D721Med (cell line): ENCODE results near the gene BCL2.

Experiments used
- DNase-seq: peaks from one replicate; pipeline ENCODE4 v3.0.0; 2011; ENCODE audit warnings: low spot score; ENCODE audit not compliant: insufficient read length
- FAIRE-seq: peaks from 2 replicates; lab custom pipeline; 2011; peaks lifted over from hg19 to GRCh38; lab: Jason Lieb, UNC
- TF ChIP-seq, protein P1 (sequence below): IDR thresholded peaks from 2 replicates; pipeline ENCODE4 v1.5.1; 2012; ENCODE audit warnings: mild to moderate bottlenecking, control low read depth; ENCODE audit not compliant: insufficient read depth; ENCODE audit errors: missing control alignments

Gene BCL2

DNA sequence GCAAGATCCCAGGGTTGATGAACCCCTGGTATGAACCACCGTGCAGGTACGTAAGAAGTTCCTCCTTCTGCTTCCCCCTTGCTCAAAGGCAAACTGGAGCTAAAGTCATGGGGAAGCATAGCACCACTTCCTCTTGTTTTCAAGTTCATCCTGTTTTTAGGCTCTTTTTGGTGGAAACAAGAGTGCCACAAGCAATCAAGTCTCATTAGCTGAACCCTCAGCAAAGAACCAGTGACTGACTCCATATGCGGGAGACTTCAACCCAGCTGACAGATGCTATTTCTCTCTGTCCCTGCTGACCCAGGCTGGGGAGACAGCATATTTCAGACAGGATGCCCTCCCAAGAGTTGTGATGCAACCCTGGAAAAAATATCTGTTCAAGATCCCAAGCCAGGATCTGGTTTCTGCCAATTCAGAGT lies 47.7 kb downstream of the BCL2 start:
- DNase-seq (no peak), FAIRE-seq (no peak)
- TF ChIP-seq, protein P1, sequence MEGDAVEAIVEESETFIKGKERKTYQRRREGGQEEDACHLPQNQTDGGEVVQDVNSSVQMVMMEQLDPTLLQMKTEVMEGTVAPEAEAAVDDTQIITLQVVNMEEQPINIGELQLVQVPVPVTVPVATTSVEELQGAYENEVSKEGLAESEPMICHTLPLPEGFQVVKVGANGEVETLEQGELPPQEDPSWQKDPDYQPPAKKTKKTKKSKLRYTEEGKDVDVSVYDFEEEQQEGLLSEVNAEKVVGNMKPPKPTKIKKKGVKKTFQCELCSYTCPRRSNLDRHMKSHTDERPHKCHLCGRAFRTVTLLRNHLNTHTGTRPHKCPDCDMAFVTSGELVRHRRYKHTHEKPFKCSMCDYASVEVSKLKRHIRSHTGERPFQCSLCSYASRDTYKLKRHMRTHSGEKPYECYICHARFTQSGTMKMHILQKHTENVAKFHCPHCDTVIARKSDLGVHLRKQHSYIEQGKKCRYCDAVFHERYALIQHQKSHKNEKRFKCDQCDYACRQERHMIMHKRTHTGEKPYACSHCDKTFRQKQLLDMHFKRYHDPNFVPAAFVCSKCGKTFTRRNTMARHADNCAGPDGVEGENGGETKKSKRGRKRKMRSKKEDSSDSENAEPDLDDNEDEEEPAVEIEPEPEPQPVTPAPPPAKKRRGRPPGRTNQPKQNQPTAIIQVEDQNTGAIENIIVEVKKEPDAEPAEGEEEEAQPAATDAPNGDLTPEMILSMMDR = no peak

GRCh38 chr18:63271148-63271547 lies 48.4 kb downstream of the BCL2 start:
- no peak for DNase-seq
- TF ChIP-seq, protein P1 = no peak
- FAIRE-seq = peak; percentile 97

DNA sequence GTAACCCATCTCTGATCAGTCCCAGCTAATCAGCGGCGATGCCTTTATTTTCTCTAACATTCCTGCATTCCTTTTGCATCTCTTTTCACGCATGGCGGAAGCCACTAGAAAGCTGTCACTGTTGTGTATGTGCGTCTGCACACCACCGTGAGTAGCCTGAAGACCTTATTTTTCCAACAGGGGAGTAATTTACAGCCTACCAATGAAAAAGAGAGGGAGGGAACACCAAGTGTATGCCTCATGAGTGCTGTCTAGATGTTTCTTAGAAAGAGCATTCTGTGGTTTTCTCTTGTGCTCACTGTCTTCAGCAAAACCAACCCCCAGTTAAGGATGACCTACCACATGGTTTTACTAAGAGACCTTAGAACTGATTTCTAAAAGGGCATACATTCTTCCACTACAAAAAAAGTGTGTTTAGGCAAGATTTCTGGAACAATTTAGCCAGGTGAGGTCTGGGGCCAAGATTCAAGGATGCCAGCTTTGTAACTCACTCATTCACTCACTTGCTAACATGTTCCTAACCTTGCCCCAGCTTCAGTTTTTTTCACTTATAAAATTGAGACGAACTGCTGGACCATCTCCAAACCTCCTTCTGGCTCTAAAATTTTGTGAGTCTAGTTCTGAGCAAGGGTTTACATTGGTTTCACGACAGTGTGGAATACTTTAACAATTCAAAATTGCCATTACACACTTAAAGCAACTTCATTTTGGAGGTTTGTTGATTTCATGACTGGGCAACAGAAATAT lies 51.4 kb downstream of the BCL2 start:
- DNase-seq (no peak), FAIRE-seq (peak; percentile 89)
- TF ChIP-seq, protein P1 = no peak

GRCh38 chr18:63266888-63267790 lies 52.4 kb downstream of the BCL2 start:
- TF ChIP-seq, protein P1 = no peak
- FAIRE-seq = peak; percentile 84
- DNase-seq = no peak

DNA sequence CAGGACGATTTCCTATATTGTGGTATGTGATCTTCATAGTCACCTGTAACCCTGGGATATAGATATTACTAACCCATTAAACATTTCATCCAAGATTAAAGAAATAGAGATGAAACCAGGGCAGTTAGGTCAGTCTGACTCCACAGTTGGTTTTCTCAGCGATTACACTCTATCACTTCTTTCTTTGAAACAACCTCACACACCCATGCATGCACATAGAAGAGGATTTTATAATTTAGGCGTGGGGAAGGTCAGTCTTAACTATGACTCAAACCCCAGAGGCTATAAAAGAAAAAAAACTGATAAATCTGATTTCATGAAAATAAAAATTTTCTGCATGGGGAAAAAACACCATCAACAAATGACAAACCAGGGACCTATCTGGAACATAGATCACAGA lies 54.2 kb downstream of the BCL2 start:
- TF ChIP-seq, protein P1 = no peak
- no peak for DNase-seq
- FAIRE-seq = no peak

DNA sequence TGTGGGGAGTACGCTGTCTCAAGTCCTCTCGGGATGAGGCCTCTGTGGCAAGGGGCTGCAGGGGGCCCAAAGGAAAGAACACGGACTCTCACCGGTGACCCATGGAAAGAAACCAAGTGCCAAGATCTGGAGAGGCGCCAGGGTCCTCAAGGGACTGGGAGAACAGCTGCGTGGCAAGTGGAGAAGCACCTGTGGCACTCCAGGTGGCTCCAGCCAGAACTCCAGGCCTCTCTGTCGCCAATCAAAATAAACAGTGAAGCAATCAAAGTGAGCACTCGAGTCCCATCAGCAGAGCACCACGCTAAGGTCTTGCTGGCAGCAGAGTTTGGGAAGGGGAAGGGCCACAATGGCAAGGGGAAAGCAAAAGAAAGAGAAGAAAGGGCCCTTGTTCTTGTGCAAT lies 54.7 kb downstream of the BCL2 start:
- DNase-seq (no peak), FAIRE-seq (no peak)
- TF ChIP-seq, protein P1 = no peak
